Glomerular endothelial cell (primary cell): ENCODE measurements around the gene ANP32E. TPM values are rescaled to one million over a fixed set of nuclear protein-coding genes. Genes with fewer than 3 reads are reported as not detected.
"Not testable (repeated sequence)": the region's sequence is repeated elsewhere in the genome, so short reads cannot be mapped to it uniquely, and the experiment has no call there.

Experiments used
- DNase-seq: peaks from one replicate; pipeline ENCODE4 v3.0.0-alpha.2; 2011; ENCODE audit warnings: low read depth, low spot score; ENCODE audit errors: extremely low read depth
- total RNA-seq: library from RNA; depleted of rRNA; stranded (reverse); fragments of >200 nt; gene quantifications from 2 replicates; pipeline ENCODE4 v1.2.3, GENCODE V29; 2015

Gene ANP32E
- total RNA-seq, 1 donor from 2014 or later: 22.2 TPM

DNA sequence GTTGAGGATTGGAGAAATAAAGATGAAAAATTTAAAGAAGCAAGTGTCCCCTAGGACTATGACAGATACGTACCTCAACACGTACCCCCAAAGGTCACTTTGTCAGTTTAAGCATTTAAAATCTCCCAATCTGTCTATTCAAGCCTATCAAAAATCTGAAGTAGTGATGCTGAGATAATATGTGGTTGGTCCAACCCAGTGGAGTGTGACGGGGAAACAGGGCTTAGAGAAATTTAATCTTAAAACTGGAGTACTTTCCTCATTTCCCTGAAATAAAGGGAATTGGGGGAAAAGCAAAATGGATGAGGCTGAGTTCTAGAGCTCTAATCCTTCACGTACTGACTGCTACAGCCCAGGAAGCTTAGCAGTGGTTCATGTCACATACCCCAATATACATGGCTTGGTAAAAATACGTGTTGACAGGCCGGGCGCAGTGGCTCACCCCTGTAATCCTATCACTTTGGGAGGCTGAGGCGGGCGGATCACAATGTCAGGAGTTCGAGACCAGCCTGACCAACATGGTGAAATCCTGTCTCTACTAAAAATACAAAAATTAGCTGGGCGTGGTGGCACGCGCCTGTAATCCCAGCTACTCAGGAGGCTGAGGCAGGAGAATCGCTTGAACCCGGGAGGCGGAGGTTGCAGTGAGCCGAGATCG lies 21.7 kb downstream of the ANP32E start:
- DNase-seq: not testable (repeated sequence)

GRCh38 chr1:150213170-150214098 lies 22.5 kb downstream of the ANP32E start:
- DNase-seq: peak; percentile 66

DNA sequence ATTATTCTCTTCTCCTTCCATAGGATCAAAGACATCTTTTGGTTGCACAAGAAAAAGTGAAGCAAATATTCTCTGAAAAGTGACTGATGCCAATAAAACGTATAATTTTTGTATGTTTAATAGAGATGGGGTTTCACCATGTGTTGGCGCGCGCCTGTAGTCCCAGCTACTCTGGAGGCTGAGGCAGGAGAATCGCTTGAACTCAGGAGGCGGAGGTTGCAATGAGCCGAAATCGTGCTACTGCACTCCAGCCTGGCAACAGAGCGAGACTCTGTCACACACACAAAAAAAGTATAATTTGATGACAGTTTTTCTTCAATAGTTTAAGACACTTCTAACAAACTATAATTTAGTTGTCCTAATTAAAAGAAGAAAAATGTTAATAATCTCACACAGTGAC lies 23.8 kb downstream of the ANP32E start:
- DNase-seq: no peak

DNA sequence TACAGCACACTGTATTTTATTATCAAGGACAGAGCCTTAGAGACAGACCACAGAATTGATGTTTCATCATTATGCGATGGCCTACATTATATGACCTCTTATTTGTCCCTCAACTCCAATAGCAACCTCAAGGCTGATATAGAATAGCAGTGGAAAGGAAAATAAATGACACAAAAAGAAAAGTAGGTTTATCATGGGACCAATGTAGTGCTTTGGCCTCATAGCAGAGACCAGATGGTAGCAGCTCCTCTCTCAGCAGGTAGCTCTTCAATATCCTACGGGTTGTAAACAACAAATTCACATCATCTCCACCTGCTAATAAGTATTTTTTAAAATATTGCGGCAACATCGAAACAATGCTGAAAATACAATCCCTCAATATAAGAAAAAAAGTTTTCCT lies 25.2 kb downstream of the ANP32E start:
- no peak for DNase-seq

DNA sequence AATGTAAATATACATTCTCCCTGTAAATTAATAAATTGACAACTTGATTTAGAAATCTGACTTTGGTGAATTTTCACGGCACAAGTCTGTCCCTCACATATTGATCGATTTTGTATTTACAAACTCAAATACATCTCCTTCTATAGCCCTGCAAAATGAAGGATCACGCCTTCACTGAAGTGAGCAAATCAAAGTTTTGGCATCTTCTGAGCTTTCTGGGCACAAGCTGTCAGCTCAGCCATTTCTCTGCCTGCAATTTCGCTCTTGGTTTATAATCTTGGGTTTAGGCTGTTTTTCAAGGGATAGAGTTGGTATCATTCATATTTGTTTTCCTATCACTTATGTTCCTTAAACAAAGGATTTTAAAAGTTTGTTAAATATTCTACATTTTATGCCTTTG lies 25.8 kb downstream of the ANP32E start:
- no peak for DNase-seq

DNA sequence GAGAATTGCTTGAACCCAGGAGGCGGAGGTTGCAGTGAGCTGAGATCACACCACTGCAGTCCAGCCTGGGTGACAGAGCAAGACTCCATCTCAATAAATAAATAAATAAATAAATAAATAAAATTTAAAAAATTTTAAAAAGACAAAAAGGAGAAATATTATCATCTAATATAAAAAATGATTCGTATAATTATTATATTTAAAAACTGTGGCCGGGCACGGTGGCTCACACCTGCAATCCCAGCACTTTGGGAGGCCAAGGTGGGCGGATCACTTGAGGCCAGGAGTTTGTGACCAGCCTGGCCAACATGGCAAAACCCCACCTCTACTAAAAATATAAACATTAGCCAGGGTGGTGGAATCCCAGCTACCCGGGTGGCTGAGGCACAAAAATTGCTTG lies 27.5 kb downstream of the ANP32E start:
- not testable (repeated sequence) for DNase-seq

- no peak for DNase-seq
Measured at GRCh38 chr1:150207281-150207971, 28.5 kb downstream of the ANP32E start.

DNA sequence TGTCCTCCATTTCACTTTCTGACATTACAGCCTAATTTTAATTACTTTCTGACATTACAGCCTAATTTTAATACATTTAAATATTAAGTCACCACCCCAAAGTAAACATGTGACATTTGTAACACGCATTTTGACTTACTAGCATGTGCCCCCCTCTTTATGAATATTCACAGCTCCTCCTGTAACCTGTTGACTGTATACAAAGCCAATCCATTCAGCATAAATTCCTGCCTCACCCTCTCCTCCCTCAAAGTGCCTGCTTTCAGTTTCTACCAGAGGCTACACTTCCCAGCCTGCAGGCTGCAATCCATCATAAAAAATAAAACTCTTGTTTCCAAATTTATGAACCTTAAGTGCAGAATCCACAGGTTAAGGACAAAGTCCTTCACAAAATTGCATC lies 39.5 kb downstream of the ANP32E start:
- DNase-seq: no peak

DNA sequence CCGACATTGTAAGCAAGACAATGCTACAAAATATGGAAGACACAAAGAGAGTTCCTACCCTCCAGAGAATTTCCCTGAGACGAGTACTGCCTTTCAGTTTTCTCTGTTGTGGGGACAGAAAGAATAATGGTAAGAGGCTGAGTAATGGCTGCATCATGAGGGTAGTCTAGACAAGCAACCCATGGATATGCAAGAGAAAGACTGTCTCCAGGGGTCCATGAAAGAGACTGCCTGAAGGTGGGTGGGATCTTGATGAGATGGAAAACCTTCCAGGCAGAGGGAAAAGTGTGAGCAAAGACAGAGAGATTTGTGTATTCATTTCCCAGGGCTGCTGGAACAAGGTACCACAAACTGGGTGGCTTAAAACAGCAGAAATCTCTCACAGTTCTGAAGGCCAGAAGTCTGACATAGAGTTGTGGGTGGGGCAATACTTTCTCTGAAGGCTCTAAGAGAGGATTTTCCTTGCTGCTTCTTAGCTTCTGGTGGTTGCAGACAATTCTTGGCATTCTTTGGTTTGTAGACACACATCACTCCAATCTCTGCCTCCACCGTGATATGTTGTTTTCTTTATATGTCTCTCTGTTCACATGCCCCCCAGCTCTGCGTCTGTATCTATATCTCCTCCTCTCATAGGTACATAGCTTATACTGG lies 41.4 kb downstream of the ANP32E start:
- DNase-seq: no peak

DNA sequence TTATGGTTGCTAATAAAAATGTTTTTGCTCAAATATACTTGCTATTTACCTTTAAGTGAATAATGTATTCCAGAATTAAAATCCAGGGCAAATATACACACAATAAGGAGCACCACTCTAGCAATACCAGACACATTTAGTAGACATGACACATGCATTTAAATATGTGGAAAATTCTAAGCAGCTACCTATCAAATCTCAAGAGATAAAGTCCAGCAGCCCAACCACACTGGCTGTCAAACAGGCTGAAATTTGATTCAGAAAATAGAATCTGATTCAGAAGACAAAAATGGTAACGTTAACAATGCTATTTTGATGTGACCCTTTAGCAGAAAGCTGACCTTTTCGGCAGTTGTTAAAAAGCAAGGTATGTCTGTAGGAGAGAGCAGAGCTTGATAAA lies 43.9 kb downstream of the ANP32E start:
- no peak for DNase-seq

GRCh38 chr1:150187560-150187931 lies 48.4 kb downstream of the ANP32E start:
- DNase-seq: no peak

- DNase-seq: no peak
Measured at GRCh38 chr1:150186789-150187559, 48.9 kb downstream of the ANP32E start.

GRCh38 chr1:150186438-150186788 lies 49.5 kb downstream of the ANP32E start:
- DNase-seq: not testable (repeated sequence)

DNA sequence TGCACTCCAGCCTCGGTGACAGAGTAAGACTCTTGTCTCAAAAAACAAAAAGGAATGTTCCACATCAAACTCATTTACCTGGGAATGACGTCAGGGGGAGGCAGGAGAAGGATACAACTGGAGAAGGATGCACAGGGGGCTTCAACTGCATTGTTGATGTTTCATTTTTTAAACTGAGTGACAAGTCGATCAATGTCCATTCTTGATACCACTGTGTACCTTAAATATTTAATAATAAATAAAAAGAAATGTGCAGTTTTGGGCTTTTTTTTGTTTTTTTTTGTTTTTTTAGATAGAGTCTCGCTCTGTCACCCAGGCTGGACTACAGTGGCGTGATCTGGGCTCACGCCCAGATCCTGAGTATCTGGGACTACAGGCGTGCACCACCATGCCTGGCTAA lies 50.4 kb downstream of the ANP32E start:
- DNase-seq: no peak

- DNase-seq: no peak
Measured at GRCh38 chr1:150183061-150183460, 52.9 kb downstream of the ANP32E start.

DNA sequence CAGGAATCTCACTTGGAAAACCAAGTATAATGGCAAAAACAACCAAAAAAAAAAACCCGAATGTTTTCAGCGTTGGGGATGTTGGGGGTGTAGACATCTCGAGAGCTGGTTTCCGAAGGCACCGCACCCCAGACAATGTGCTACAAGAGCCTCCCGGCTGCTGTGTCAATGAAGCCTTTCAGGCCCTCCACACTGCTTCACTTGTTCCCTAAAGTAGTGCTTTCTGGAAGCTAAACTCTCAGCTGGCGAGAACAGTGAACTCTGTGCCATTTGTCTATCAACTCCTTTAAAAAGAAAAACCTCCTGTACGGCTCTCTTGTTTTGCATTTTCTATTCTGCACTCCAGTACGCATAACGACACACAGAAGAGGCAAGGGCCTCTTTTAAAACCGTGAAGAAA lies 53.7 kb downstream of the ANP32E start:
- no peak for DNase-seq

- no peak for DNase-seq
Measured at GRCh38 chr1:150180474-150180873, 55.4 kb downstream of the ANP32E start.

- no peak for DNase-seq
Measured at GRCh38 chr1:150179867-150180266, 56.0 kb downstream of the ANP32E start.

DNA sequence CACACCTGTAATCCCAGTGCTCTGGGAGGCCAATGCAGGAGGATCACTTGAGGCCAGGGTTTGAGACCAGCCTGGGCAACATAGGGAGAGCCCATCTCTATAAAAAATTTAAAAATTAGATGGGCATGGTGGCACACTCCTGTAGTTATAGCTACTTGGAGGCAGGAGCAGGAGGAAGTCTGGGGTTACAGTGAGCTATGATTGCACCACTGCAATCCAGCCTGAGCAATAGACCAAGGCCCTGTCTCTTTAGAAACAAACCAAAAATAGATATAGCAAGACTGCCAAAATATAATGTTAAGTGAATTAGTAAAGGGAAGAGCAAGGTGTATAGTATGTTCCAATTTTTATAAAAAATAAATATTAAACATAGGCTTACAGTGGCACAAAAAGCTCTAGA lies 57.4 kb downstream of the ANP32E start:
- DNase-seq: no peak

GRCh38 chr1:150176593-150176992 lies 59.3 kb downstream of the ANP32E start:
- DNase-seq: no peak
